ENCODE results near the gene CETN3. TPM values are rescaled to one million over a fixed set of nuclear protein-coding genes. Genes with fewer than 3 reads are reported as not detected.

The CETN3 gene
- total RNA-seq, 1 experiment from 2014 or later = 38.5 TPM

DNA sequence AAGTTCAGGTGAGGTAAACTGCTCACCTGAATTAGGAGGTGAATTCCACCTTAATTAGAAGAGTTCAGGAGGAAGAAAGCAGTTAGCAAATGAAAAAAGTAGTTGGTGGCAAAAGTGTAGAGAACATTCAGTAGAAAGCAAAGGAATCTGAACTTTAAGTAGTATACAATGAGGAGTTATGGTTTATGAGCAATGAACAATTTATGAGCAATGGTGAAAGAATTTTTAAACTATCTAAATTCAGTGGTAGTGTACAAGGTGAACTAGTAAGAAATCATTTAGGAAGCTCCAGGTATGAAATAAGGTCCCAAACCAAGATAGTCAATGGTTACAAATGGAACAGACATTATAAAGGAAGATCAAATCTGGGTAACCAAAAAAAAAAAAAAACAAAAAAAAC lies 3.1 kb downstream of the CETN3 start:
- Histone ChIP-seq H3K4me3 (ENCODE audit: low read depth, low read length) (no peak overlapping the region), H3K36me3 (ENCODE audit: control insufficient read depth, insufficient read depth, low read length) (no peaks in the 10 kb centered on the region), H3K9me3 (no peaks in the 10 kb centered on the region), H3K4me1 (peaks cover 9% of the 10 kb centered on the region; the same call in 1 of the 2 replicates), H3K27me3 (replicated peaks; ENCODE audit: control insufficient read depth, insufficient read depth, low read length) (no peaks in the 10 kb centered on the region)
- H3K4me3 Mint-ChIP-seq (ENCODE audit: unreplicated experiment) = no peak overlapping the region
- intact Hi-C loops (cut with micrococcal nuclease; ENCODE audit: unreplicated experiment) = no loop called here
- peaks cover 23% of the 10 kb centered on the region for H3K36me3 Mint-ChIP-seq (ENCODE audit: insufficient read depth, unreplicated experiment)
- H3K27ac Mint-ChIP-seq (ENCODE audit: unreplicated experiment) = no peak overlapping the region
- H3K9me3 Mint-ChIP-seq (ENCODE audit: unreplicated experiment) = no peaks in the 10 kb centered on the region
- TF ChIP-seq, protein P1, sequence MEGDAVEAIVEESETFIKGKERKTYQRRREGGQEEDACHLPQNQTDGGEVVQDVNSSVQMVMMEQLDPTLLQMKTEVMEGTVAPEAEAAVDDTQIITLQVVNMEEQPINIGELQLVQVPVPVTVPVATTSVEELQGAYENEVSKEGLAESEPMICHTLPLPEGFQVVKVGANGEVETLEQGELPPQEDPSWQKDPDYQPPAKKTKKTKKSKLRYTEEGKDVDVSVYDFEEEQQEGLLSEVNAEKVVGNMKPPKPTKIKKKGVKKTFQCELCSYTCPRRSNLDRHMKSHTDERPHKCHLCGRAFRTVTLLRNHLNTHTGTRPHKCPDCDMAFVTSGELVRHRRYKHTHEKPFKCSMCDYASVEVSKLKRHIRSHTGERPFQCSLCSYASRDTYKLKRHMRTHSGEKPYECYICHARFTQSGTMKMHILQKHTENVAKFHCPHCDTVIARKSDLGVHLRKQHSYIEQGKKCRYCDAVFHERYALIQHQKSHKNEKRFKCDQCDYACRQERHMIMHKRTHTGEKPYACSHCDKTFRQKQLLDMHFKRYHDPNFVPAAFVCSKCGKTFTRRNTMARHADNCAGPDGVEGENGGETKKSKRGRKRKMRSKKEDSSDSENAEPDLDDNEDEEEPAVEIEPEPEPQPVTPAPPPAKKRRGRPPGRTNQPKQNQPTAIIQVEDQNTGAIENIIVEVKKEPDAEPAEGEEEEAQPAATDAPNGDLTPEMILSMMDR (IDR thresholded peaks at IDR 0.05; ENCODE audit: insufficient read depth in 1 of 2, low read depth in 1 of 2, low read length in 1 of 2, severe bottlenecking in 1 of 2, unreplicated experiment in 1 of 2) = no peak
- POLR2A ChIA-PET = no interaction called here
- no TSS peak for BruUV-seq (replicated peaks)
- CTCF ChIA-PET = interaction anchor here (0.7 kb wide), 1 partner anchor 16 kb away, joined by 10 read pairs; no protein-coding TSS in a partner anchor
- no peaks in the 10 kb centered on the region for H3K27me3 Mint-ChIP-seq (ENCODE audit: insufficient read depth, unreplicated experiment)
- H3K4me1 Mint-ChIP-seq (ENCODE audit: low read depth, unreplicated experiment) = peaks cover 14% of the 10 kb centered on the region
- DNase-seq = no peak

DNA sequence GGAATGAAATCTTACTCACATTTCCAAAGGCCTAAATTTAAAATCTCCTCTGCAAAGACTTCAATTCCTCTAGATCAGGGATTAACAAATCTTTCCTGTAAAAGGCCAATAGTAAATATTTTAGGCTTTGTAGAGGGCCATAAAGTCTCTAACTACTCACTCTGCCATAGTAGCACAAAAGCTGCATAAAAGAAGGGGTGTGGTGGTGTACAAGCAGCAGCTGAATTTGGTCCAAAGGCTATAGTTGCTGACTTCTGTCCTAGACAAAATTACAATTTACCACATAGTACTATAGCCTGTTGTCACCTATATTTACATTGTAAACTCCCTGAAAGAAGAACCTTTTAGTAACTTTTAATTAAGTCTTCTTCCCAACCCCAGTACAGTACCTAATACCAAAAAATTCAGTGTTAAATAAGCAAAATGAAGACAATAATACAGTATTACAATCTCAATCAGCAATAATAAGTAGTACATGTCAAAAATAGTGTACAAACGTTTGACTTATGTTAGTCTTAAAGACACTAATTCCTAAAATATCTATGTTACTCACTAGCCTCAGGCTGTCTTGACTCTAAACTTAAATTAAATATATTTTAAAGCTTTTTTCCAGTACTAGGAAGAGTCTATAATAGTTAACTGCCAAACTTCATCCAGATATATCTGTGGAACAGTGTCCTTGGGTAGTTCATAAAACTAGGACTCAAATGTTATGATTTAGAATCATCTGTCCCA lies 6.9 kb downstream of the CETN3 start:
- H3K27me3 Mint-ChIP-seq (ENCODE audit: insufficient read depth, unreplicated experiment) = no peaks in the 10 kb centered on the region
- H3K27me3 ChIP-seq (replicated peaks; ENCODE audit: control insufficient read depth, insufficient read depth, low read length) = no peaks in the 10 kb centered on the region
- intact Hi-C loops (cut with micrococcal nuclease; ENCODE audit: unreplicated experiment) = no loop called here
- H3K9me3 Mint-ChIP-seq (ENCODE audit: unreplicated experiment) = no peaks in the 10 kb centered on the region
- H3K9me3 ChIP-seq = no peaks in the 10 kb centered on the region
- no peaks in the 10 kb centered on the region for H3K36me3 ChIP-seq (ENCODE audit: control insufficient read depth, insufficient read depth, low read length)
- H3K4me3 ChIP-seq (ENCODE audit: low read depth, low read length) = no peak overlapping the region
- peaks cover 14% of the 10 kb centered on the region for H3K4me1 Mint-ChIP-seq (ENCODE audit: low read depth, unreplicated experiment)
- peaks cover 28% of the 10 kb centered on the region for H3K36me3 Mint-ChIP-seq (ENCODE audit: insufficient read depth, unreplicated experiment)
- no peak overlapping the region for H3K27ac Mint-ChIP-seq (ENCODE audit: unreplicated experiment)
- TF ChIP-seq, protein P1 (IDR thresholded peaks at IDR 0.05; ENCODE audit: insufficient read depth in 1 of 2, low read depth in 1 of 2, low read length in 1 of 2, severe bottlenecking in 1 of 2, unreplicated experiment in 1 of 2) = no peak
- no peak overlapping the region for H3K4me3 Mint-ChIP-seq (ENCODE audit: unreplicated experiment)
- ChIA-PET POLR2A (no interaction called here), CTCF (no interaction called here)
- DNase-seq = no peak
- peaks cover under 1% of the 10 kb centered on the region; the same call in 1 of the 2 replicates for H3K4me1 ChIP-seq
- no TSS peak for BruUV-seq (replicated peaks)

DNA sequence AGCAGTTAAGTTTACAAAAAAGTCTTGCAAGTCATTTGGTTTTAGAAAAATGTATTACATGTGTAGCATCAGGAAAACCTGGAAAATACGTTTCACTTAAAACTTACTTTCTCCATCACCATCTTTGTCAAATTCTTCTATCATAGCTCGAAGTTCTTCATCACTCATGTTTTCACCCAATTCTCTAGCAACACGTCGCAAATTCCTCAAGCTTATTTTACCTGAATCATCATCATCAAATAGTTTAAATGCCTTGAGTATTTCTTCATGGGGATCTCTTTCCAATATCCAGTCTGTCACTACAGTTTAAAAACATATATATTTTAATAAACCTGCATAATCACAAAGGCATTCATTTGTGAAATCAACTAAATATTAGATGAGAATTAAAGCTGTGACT lies 10.3 kb downstream of the CETN3 start:
- CTCF ChIA-PET = no interaction called here
- no TSS peak for BruUV-seq (replicated peaks)

More for the DNA sequence above, 10.3 kb downstream of the CETN3 start:
- H3K36me3 Mint-ChIP-seq (ENCODE audit: insufficient read depth, unreplicated experiment) = peaks cover 23% of the 10 kb centered on the region
- TF ChIP-seq, protein P1 (IDR thresholded peaks at IDR 0.05; ENCODE audit: insufficient read depth in 1 of 2, low read depth in 1 of 2, low read length in 1 of 2, severe bottlenecking in 1 of 2, unreplicated experiment in 1 of 2) = no peak
- no peaks in the 10 kb centered on the region for H3K36me3 ChIP-seq (ENCODE audit: control insufficient read depth, insufficient read depth, low read length)
- intact Hi-C loops (cut with micrococcal nuclease; ENCODE audit: unreplicated experiment) = no loop called here
- no peaks in the 10 kb centered on the region for H3K9me3 ChIP-seq
- H3K9me3 Mint-ChIP-seq (ENCODE audit: unreplicated experiment) = no peaks in the 10 kb centered on the region
- POLR2A ChIA-PET = no interaction called here
- no peak for DNase-seq
- H3K27me3 Mint-ChIP-seq (ENCODE audit: insufficient read depth, unreplicated experiment) = no peaks in the 10 kb centered on the region
- no peaks in the 10 kb centered on the region for H3K27me3 ChIP-seq (replicated peaks; ENCODE audit: control insufficient read depth, insufficient read depth, low read length)
- no peak overlapping the region for H3K4me3 Mint-ChIP-seq (ENCODE audit: unreplicated experiment)
- H3K4me1 ChIP-seq = no peaks in the 10 kb centered on the region
- H3K4me1 Mint-ChIP-seq (ENCODE audit: low read depth, unreplicated experiment) = no peaks in the 10 kb centered on the region
- no peak overlapping the region for H3K27ac Mint-ChIP-seq (ENCODE audit: unreplicated experiment)
- no peak overlapping the region for H3K4me3 ChIP-seq (ENCODE audit: low read depth, low read length)
